Thymus (tissue), 11 donors: Measurements from ENCODE around the gene PGBD5. TPM values are rescaled to one million over a fixed set of nuclear protein-coding genes. Genes with fewer than 3 reads are reported as not detected.

ENCODE experiments used
- DNase-seq, 9 donors: peaks; one replicate each; pipeline ENCODE4 v3.0.0-alpha.2; 2013; ENCODE audit warnings: low spot score in 9 of 9, low read depth in 6 of 9, missing footprints in 1 of 9
- H3K27ac ChIP-seq, 2 donors: one replicate each; pipeline ENCODE4 v1.5.1; 2013; ENCODE audit warnings: control low read depth in 1 of 2, low read depth in 1 of 2, low read length in 1 of 2, mild to moderate bottlenecking in 1 of 2, moderate library complexity in 1 of 2
- H3K27me3 ChIP-seq, 2 donors: one replicate each; pipeline ENCODE4 v1.5.1; 2013; ENCODE audit warnings: low read length in 1 of 2; ENCODE audit not compliant: control insufficient read depth in 2 of 2, insufficient read depth in 1 of 2
- H3K36me3 ChIP-seq, 2 donors: one replicate each; pipeline ENCODE4 v1.5.1; 2013; ENCODE audit warnings: low read length in 1 of 2, mild to moderate bottlenecking in 1 of 2, moderate library complexity in 1 of 2; ENCODE audit not compliant: control insufficient read depth in 2 of 2, insufficient read depth in 2 of 2
- H3K4me1 ChIP-seq, 2 donors: one replicate each; pipeline ENCODE4 v1.5.1; 2013; ENCODE audit warnings: low read length in 2 of 2; ENCODE audit not compliant: control insufficient read depth in 2 of 2, insufficient read depth in 2 of 2
- H3K4me3 ChIP-seq, 2 donors: one replicate each; pipeline ENCODE4 v1.5.1; 2013; ENCODE audit warnings: low read length in 2 of 2, control low read depth in 1 of 2, mild to moderate bottlenecking in 1 of 2
- H3K9me3 ChIP-seq, 2 donors: one replicate each; pipeline ENCODE4 v1.5.1; 2013; ENCODE audit warnings: low read length in 1 of 2, mild to moderate bottlenecking in 1 of 2; ENCODE audit not compliant: control insufficient read depth in 2 of 2, insufficient read depth in 1 of 2
- WGBS: extraction: QIAGEN DNeasy Blood & Tissue Kit; methylation state at CpG from one replicate; pipeline ENCODE4 v1.1.7; 2013; 5-methylcytosine and 5-hydroxymethylcytosine counted together
- polyA plus RNA-seq: library from polyadenylated mRNA; stranded (reverse); fragments of 200-250 nt; gene quantifications from one replicate; pipeline ENCODE4 v1.2.3, GENCODE V29; 2013
- total RNA-seq: library from RNA; stranded (reverse); fragments of 120-200 nt; gene quantifications from one replicate; pipeline ENCODE4 v1.2.4, GENCODE V29; 2013
- donor health status: healthy.

The PGBD5 gene
- total and polyA plus RNA-seq, 2 donors, result 2.1 to 4.4 TPM

DNA sequence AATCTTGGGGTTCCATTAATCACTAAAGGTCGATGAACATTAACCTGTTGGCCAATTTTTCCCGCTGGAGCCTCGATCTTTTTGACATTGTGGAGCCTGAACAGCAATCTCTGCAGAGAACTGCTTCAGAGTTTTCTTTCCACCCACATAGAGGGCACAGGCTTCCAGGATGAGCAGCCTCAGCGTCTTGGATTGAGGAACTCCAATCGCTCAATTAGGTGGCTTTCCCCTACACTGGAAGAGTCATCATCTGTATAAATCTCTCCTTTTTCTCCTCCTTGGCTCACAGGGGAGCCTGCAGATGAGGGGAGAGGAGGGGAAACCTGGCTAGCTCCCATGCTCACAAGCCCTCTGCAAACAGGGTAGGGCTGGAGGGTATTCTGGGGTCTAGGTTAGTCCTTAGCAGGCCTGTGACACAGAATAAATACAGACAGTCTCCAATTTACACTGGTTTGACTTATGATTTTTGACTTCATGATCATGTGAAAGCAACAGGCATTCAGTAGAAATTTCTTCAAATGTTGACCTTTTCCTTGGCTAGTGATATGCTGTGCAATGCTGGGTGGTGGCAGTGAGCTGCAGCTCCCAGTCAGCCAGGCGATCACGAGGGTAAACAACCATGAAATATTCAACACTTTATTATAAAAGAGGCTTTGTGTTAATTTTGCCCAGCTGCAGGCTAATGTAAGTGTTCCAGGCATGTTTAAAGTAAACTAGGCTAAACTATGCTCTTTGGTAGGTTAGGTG, 80.8 kb downstream of the PGBD5 start:
- Histone ChIP-seq H3K36me3 (no peaks in the 10 kb centered on the region), H3K4me3 (no peak overlapping the region), H3K27ac (no peak overlapping the region), H3K27me3 (no peaks in the 10 kb centered on the region), H3K9me3 (no peaks in the 10 kb centered on the region), H3K4me1 (no peaks in the 10 kb centered on the region)
- 93% methylated on average over 7 of the region's 7 CpGs for WGBS
- no peak for DNase-seq

GRCh38 chr1:230342699-230343098, 83.4 kb downstream of the PGBD5 start:
- H3K27me3 ChIP-seq, result peaks cover 0 to 2% of the 10 kb centered on the region in 2 donors
- DNase-seq, result no peak
- H3K4me3 ChIP-seq, result no peak overlapping the region
- no peaks in the 10 kb centered on the region for H3K4me1 ChIP-seq
- no peaks in the 10 kb centered on the region for H3K9me3 ChIP-seq
- no peak overlapping the region for H3K27ac ChIP-seq
- H3K36me3 ChIP-seq, result no peaks in the 10 kb centered on the region
- WGBS, result 95% methylated on average over 2 of the region's 2 CpGs

GRCh38 chr1:230342019-230342418, 84.1 kb downstream of the PGBD5 start:
- Histone ChIP-seq H3K27me3 (peaks cover 0 to 2% of the 10 kb centered on the region in 2 donors), H3K36me3 (no peaks in the 10 kb centered on the region), H3K4me1 (no peaks in the 10 kb centered on the region), H3K9me3 (no peaks in the 10 kb centered on the region), H3K27ac (no peak overlapping the region), H3K4me3 (no peak overlapping the region)
- no peak for DNase-seq
- WGBS, result 69% methylated on average over 3 of the region's 3 CpGs

DNA sequence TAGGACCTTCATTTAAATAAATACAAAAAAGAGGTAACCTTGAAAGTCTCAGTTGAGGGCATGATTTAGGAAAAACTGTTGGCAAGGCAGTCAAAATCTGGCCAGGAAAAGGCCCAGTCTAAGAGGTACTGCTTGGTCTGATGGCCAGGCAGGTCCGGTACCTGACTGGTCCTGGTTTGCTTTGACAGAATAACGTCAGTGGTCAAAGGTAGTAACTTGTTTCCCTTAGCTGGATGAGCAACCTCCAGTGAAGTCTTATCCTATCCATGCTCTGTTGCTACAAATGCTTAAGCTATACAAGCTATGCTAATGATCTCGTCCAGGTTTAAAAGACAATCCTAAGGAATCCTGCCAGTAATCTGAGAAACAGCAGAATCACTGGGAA, 85.0 kb downstream of the PGBD5 start:
- Histone ChIP-seq H3K4me1 (no peaks in the 10 kb centered on the region), H3K36me3 (no peaks in the 10 kb centered on the region), H3K27me3 (peaks cover 0 to 2% of the 10 kb centered on the region in 2 donors), H3K4me3 (no peak overlapping the region), H3K9me3 (no peaks in the 10 kb centered on the region), H3K27ac (no peak overlapping the region)
- WGBS, result 70% methylated on average over 3 of the region's 3 CpGs
- no peak for DNase-seq

GRCh38 chr1:230340526-230341161, 85.5 kb downstream of the PGBD5 start:
- Histone ChIP-seq H3K4me1 (no peaks in the 10 kb centered on the region), H3K36me3 (no peaks in the 10 kb centered on the region), H3K4me3 (no peak overlapping the region), H3K27me3 (peaks cover 0 to 2% of the 10 kb centered on the region in 2 donors), H3K27ac (no peak overlapping the region), H3K9me3 (no peaks in the 10 kb centered on the region)
- no peak for DNase-seq
- 94% methylated on average over 7 of the region's 7 CpGs for WGBS

GRCh38 chr1:230339033-230339432, 87.1 kb downstream of the PGBD5 start:
- Histone ChIP-seq H3K27me3 (peaks cover 0 to 2% of the 10 kb centered on the region in 2 donors), H3K4me1 (no peaks in the 10 kb centered on the region), H3K4me3 (no peak overlapping the region), H3K36me3 (no peaks in the 10 kb centered on the region), H3K27ac (no peak overlapping the region), H3K9me3 (no peaks in the 10 kb centered on the region)
- DNase-seq, result no peak
- WGBS, result 91% methylated on average over 8 of the region's 8 CpGs

DNA sequence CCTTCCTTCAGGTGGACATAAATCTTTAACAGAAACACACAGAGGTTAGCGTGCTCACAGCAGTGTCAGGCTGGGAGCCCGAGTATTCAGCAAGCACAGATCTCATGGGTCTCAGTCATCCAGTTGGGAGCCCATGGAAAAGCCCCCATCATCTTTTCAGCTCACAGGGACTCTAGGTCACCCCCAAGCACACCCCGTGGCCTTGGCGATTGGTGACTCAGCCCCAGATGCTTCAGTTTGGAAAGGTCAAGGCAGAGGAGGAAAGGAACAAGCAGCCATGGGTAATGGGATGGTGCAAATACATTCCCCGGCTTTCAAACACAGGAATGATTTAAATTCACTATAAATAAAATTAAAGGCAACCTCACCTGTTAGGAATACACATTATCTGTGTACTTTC, 88.9 kb downstream of the PGBD5 start:
- Histone ChIP-seq H3K9me3 (no peaks in the 10 kb centered on the region), H3K27me3 (peaks cover 0 to 5% of the 10 kb centered on the region in 2 donors), H3K27ac (no peak overlapping the region), H3K36me3 (no peaks in the 10 kb centered on the region), H3K4me1 (no peaks in the 10 kb centered on the region), H3K4me3 (no peak overlapping the region)
- no peak for DNase-seq
- WGBS, result 96% methylated on average over 5 of the region's 5 CpGs

DNA sequence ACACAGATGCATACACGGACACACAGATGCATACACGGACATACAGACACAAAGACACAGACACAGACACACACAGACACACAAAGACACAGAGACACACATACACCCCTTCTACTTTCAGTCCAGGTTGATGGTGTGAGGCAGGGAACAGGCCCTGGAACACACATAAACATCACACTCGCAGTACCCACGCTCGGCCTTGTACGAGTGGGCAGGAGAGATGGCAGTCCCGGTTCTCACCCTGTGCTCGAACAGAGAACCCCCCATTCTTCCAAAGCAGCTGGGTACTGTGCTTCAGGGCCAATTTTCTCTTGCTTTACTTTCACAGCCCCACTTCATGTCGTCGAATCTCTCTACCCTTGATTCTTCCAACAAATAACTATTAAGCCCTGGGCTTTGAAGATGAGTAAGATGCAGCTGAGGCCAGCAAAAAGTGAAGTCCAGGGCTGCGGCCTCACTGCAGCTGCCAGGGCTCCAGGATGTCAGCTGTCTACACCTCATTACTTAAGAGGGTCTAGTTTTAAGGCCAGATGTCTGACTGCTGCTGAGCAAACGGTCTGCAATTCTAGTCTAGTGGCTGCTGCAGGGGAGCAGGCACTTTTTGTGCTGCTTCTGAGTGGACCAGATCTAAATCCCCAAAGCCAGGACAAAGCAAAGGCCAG, 90.1 kb downstream of the PGBD5 start:
- WGBS, result 89% methylated on average over 12 of the region's 12 CpGs
- Histone ChIP-seq H3K4me3 (no peak overlapping the region), H3K36me3 (no peaks in the 10 kb centered on the region), H3K4me1 (no peaks in the 10 kb centered on the region), H3K27ac (no peak overlapping the region), H3K9me3 (no peaks in the 10 kb centered on the region), H3K27me3 (peaks cover 0 to 5% of the 10 kb centered on the region in 2 donors)
- no peak for DNase-seq

GRCh38 chr1:230334447-230334837, 91.7 kb downstream of the PGBD5 start:
- 89% methylated on average over 3 of the region's 3 CpGs for WGBS
- DNase-seq, result no peak

More at GRCh38 chr1:230334447-230334837, 91.7 kb downstream of the PGBD5 start:
- no peaks in the 10 kb centered on the region for H3K4me1 ChIP-seq
- no peak overlapping the region for H3K4me3 ChIP-seq
- H3K9me3 ChIP-seq, result no peaks in the 10 kb centered on the region
- no peaks in the 10 kb centered on the region for H3K36me3 ChIP-seq
- peaks cover 0 to 5% of the 10 kb centered on the region in 2 donors for H3K27me3 ChIP-seq
- H3K27ac ChIP-seq, result no peak overlapping the region
